Measurements from ENCODE around the gene FLNB. TPM values are rescaled to one million over a fixed set of nuclear protein-coding genes. Genes with fewer than 3 reads are reported as not detected.

FLNB gene
- total RNA-seq, 1 donor = 274 TPM

DNA sequence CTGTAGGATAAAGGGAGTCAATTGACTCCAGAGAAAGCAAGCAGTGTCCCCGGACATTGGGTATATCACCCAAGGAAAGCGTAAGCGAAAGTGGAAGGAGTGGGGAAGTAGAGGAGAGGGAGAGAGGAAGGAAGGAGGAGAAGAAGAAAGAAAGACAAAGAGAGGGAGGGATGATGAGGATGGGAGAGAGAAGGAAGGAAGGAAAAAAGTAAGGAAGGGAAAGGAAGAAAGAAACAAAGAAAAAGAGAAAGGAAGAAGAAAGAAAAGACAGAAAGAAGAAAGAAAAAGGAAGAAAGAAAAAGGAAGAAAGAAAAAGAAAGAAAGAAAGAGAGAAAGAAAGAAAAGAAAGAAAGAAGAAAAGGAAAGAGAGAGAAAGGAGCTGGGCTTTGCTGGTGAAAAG, 201.7 kb downstream of the FLNB start:
- Histone ChIP-seq H3K36me3 (ENCODE audit: insufficient read depth, low read length) (no peaks in the 10 kb centered on the region), H4K20me1 (ENCODE audit: insufficient read depth, low read length) (no peaks in the 10 kb centered on the region), H3K4me1 (ENCODE audit: insufficient read depth, low read length) (peaks cover 10% of the 10 kb centered on the region), H3K9me3 (ENCODE audit: low read depth, low read length) (no peaks in the 10 kb centered on the region), H3K27ac (ENCODE audit: low read depth, low read length) (no peak overlapping the region), H3K27me3 (ENCODE audit: insufficient read depth, low read length) (peaks cover 34% of the 10 kb centered on the region), H2AFZ (ENCODE audit: low read length) (no peak overlapping the region), H3K79me2 (ENCODE audit: insufficient read depth, low read length) (no peaks in the 10 kb centered on the region), H3K4me3 (ENCODE audit: insufficient read depth, low read length) (no peak overlapping the region), H3K4me2 (ENCODE audit: insufficient read depth, low read length) (no peak overlapping the region)
- DNase-seq (ENCODE audit: insufficient read length, low spot score, missing footprints) = no peak
- TF ChIP-seq, protein P1, sequence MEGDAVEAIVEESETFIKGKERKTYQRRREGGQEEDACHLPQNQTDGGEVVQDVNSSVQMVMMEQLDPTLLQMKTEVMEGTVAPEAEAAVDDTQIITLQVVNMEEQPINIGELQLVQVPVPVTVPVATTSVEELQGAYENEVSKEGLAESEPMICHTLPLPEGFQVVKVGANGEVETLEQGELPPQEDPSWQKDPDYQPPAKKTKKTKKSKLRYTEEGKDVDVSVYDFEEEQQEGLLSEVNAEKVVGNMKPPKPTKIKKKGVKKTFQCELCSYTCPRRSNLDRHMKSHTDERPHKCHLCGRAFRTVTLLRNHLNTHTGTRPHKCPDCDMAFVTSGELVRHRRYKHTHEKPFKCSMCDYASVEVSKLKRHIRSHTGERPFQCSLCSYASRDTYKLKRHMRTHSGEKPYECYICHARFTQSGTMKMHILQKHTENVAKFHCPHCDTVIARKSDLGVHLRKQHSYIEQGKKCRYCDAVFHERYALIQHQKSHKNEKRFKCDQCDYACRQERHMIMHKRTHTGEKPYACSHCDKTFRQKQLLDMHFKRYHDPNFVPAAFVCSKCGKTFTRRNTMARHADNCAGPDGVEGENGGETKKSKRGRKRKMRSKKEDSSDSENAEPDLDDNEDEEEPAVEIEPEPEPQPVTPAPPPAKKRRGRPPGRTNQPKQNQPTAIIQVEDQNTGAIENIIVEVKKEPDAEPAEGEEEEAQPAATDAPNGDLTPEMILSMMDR (IDR thresholded peaks at IDR 0.05; ENCODE audit: extremely low read depth, low read depth, low read length) = no peak

DNA sequence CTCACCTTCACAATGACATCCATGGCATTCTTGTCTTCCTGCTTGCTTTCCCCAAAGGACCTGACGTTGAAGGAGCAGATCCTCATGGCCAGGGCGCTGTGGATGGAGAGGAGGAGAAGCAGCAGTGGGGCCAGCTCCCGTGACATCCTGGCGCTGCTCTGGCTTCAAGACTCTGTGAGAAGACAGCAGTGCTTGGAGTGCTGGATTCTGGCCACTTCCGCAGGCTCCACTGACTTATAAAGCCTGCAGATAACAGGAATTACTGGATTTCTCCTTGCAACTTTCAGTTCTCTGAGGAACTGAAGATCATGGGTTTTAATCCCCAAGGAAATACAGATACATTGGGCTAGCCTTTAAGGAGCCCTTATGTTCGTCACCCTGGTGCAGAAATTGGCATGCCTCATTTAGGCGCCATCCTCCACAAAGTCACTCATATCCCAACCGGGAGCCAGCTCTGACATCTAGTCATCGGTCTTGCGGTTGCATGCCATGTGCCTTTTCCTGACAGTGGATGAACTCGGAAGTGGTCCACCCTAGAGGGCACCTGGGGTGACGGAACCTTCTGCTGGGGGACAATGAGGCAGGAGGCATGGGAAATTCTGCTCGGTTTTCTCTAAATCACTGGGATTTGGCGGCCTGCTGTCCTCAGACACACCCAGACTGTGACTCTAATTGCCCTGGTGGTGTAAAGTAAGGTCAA, 202.7 kb downstream of the FLNB start, which contains the start of gene DNASE1L3:
TSS of gene DNASE1L3 (minus strand) at position 212 of the 700 bp plus-strand sequence. CDS start at position 146, 66 bp downstream.
- TF ChIP-seq, protein P1 (IDR thresholded peaks at IDR 0.05; ENCODE audit: extremely low read depth, low read depth, low read length) = no peak
- DNase-seq (ENCODE audit: insufficient read length, low spot score, missing footprints) = no peak
- no peak within 1 kb of the TSS for H3K4me3 ChIP-seq (ENCODE audit: insufficient read depth, low read length)

DNA sequence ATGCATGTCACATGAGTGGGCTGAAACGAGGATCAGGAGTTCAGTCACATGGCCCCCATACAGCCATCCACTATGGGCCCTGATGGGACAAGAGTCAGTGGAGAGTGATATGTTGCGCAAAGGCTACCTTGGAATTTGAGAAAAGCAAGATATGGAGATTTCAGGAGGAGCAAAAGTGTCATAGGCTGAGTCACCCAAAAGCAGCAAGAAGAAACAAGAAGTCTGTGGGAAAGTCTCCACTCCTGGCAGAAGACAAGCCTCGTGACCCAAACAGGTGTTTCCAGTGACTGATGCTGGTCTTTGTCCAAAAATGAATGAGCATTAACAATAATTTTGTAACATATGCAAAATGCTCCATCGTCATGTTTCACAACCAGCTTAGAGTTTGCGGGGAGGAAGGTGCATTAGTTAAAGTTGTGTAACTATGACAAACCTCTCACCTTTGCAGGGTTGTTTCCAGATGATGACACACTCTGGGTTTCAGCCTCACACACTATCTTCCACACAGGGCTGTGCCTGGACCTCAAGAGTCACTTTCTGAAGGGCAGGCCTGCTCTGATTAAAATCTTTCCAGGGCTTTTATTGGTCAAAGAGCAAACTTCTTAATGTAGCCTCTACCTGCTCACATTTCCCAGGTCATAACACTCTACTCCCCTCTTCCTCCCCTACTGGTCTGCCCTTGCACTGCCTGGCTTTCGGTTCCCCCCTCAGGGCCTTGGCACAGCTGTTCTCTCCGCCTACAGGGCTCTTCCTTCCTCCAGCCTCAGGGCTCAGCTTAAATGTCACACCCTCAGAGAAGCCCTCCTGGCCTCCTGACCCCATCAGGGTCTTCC, 206.5 kb downstream of the FLNB start:
- Histone ChIP-seq H3K4me2 (ENCODE audit: insufficient read depth, low read length) (no peak overlapping the region), H3K4me3 (ENCODE audit: insufficient read depth, low read length) (no peak overlapping the region), H3K27ac (ENCODE audit: low read depth, low read length) (no peak overlapping the region), H3K79me2 (ENCODE audit: insufficient read depth, low read length) (no peaks in the 10 kb centered on the region), H3K4me1 (ENCODE audit: insufficient read depth, low read length) (peaks cover 8% of the 10 kb centered on the region), H2AFZ (ENCODE audit: low read length) (no peak overlapping the region), H3K36me3 (ENCODE audit: insufficient read depth, low read length) (no peaks in the 10 kb centered on the region), H3K9me3 (ENCODE audit: low read depth, low read length) (no peaks in the 10 kb centered on the region), H4K20me1 (ENCODE audit: insufficient read depth, low read length) (no peaks in the 10 kb centered on the region), H3K27me3 (ENCODE audit: insufficient read depth, low read length) (peaks cover 34% of the 10 kb centered on the region)
- DNase-seq (ENCODE audit: insufficient read length, low spot score, missing footprints) = no peak
- TF ChIP-seq, protein P1 (IDR thresholded peaks at IDR 0.05; ENCODE audit: extremely low read depth, low read depth, low read length) = no peak

More for the DNA sequence above, 202.7 kb downstream of the FLNB start, which contains the start of gene DNASE1L3:
- Histone ChIP-seq H3K36me3 (ENCODE audit: insufficient read depth, low read length) (no peaks in the 10 kb centered on the region), H3K27me3 (ENCODE audit: insufficient read depth, low read length) (peaks cover 34% of the 10 kb centered on the region), H3K4me2 (ENCODE audit: insufficient read depth, low read length) (no peak within 1 kb of the TSS), H4K20me1 (ENCODE audit: insufficient read depth, low read length) (no peaks in the 10 kb centered on the region), H3K9me3 (ENCODE audit: low read depth, low read length) (no peaks in the 10 kb centered on the region), H3K4me1 (ENCODE audit: insufficient read depth, low read length) (peaks cover 10% of the 10 kb centered on the region), H2AFZ (ENCODE audit: low read length) (no peak within 1 kb of the TSS), H3K79me2 (ENCODE audit: insufficient read depth, low read length) (no peaks in the 10 kb centered on the region), H3K27ac (ENCODE audit: low read depth, low read length) (no peak within 1 kb of the TSS)
